ENCODE data around the gene ITGA7.

The ITGA7 gene

GRCh38 chr12:55642669-55643068 lies 65.0 kb downstream of the ITGA7 start:
- no peak for DNase-seq (ENCODE audit: low spot score)

- no peak for DNase-seq (ENCODE audit: low spot score)
Observed at GRCh38 chr12:55642267-55642666, 65.4 kb downstream of the ITGA7 start.

- no peak for DNase-seq (ENCODE audit: low spot score)
Observed at GRCh38 chr12:55641595-55641994, 66.1 kb downstream of the ITGA7 start.

GRCh38 chr12:55637467-55637866 lies 70.2 kb downstream of the ITGA7 start:
- no peak for DNase-seq (ENCODE audit: low spot score)

- DNase-seq (ENCODE audit: low spot score): no peak
Observed at GRCh38 chr12:55636853-55637252, 70.9 kb downstream of the ITGA7 start, which contains the start of gene OR10P1. TSS of gene OR10P1 (plus strand) at chr12:55636892. CDS start at chr12:55636892, 0 bp downstream.

GRCh38 chr12:55636116-55636655 lies 71.5 kb downstream of the ITGA7 start:
- no peak for DNase-seq (ENCODE audit: low spot score)
